Trophoblast cell (in vitro differentiated cells and primary cell): ENCODE measurements around the gene MARVELD2.
A peak's percentile ranks its signal among the peaks of the same experiment; 100 is the strongest.

ENCODE experiments used
- DNase-seq, 2 donors: peaks; one replicate each; pipeline ENCODE4 v3.0.0-alpha.2; 2016
- H2AFZ ChIP-seq: 2 replicates; pipeline ENCODE4 v1.6.1; 2013; ENCODE audit warnings: low read length, moderate library complexity, mild to moderate bottlenecking; ENCODE audit not compliant: insufficient read depth, poor library complexity
- H2AK5ac ChIP-seq: 2 replicates; pipeline ENCODE4 v1.6.1; 2013; ENCODE audit warnings: mild to moderate bottlenecking, low read length
- H2BK120ac ChIP-seq: 2 replicates; pipeline ENCODE4 v1.6.1; 2013; ENCODE audit warnings: low read length, mild to moderate bottlenecking, moderate library complexity; ENCODE audit not compliant: insufficient read depth, poor library complexity
- H2BK12ac ChIP-seq: 2 replicates; pipeline ENCODE4 v1.6.1; 2013; ENCODE audit warnings: mild to moderate bottlenecking, low read length, moderate library complexity
- H2BK5ac ChIP-seq: 2 replicates; pipeline ENCODE4 v1.6.1; 2013; ENCODE audit warnings: low read length, low read depth, moderate library complexity, mild to moderate bottlenecking; ENCODE audit not compliant: poor library complexity
- H3K14ac ChIP-seq: 2 replicates; pipeline ENCODE4 v1.6.1; 2013; ENCODE audit warnings: mild to moderate bottlenecking, low read length
- H3K18ac ChIP-seq: 2 replicates; pipeline ENCODE4 v1.6.1; 2013; ENCODE audit warnings: mild to moderate bottlenecking, low read length
- H3K23ac ChIP-seq: 2 replicates; pipeline ENCODE4 v1.6.1; 2013; ENCODE audit warnings: low read length
- H3K27ac ChIP-seq: 2 replicates; pipeline ENCODE4 v1.5.1; 2013; ENCODE audit warnings: low read depth, mild to moderate bottlenecking, inconsistent platforms, low read length, moderate library complexity
- H3K27me3 ChIP-seq: 2 replicates; pipeline ENCODE4 v1.6.1; 2013; ENCODE audit warnings: inconsistent platforms, mild to moderate bottlenecking, low read length, moderate library complexity; ENCODE audit not compliant: insufficient read depth
- H3K36me3 ChIP-seq, 2 experiments: 1 replicate in 1 of 2; 2 replicates in 1 of 2; pipeline ENCODE4 v1.6.1; 2013; ENCODE audit warnings: low read length in 2 of 2, mild to moderate bottlenecking in 2 of 2, moderate library complexity in 1 of 2; ENCODE audit not compliant: insufficient read depth in 2 of 2, control insufficient read depth in 1 of 2
- H3K4ac ChIP-seq: 2 replicates; pipeline ENCODE4 v1.6.1; 2013; ENCODE audit warnings: low read depth, mild to moderate bottlenecking, low read length, moderate library complexity
- H3K4me1 ChIP-seq, 2 experiments: 1 replicate in 1 of 2; 2 replicates in 1 of 2; pipeline ENCODE4 v1.6.1; 2013; ENCODE audit warnings: low read length in 2 of 2, mild to moderate bottlenecking in 2 of 2, moderate library complexity in 1 of 2; ENCODE audit not compliant: insufficient read depth in 2 of 2, control insufficient read depth in 1 of 2
- H3K4me2 ChIP-seq: 2 replicates; pipeline ENCODE4 v1.6.1; 2013; ENCODE audit warnings: inconsistent platforms, mild to moderate bottlenecking, low read length, moderate library complexity
- H3K4me3 ChIP-seq: 2 replicates; pipeline ENCODE4 v1.5.1; 2013; ENCODE audit warnings: mild to moderate bottlenecking, low read depth, low read length, inconsistent platforms
- H3K79me1 ChIP-seq: one replicate; pipeline ENCODE4 v1.6.1; 2013; ENCODE audit warnings: low read length
- H3K79me2 ChIP-seq: 2 replicates; pipeline ENCODE4 v1.6.1; 2013; ENCODE audit warnings: low read length, mild to moderate bottlenecking; ENCODE audit not compliant: control insufficient read depth, insufficient read depth, poor library complexity
- H3K9ac ChIP-seq: 2 replicates; pipeline ENCODE4 v1.6.1; 2013; ENCODE audit warnings: mild to moderate bottlenecking, low read length
- H3K9me3 ChIP-seq: 2 replicates; pipeline ENCODE4 v1.6.1; 2013; ENCODE audit warnings: low read depth, mild to moderate bottlenecking, control low read depth, inconsistent platforms, low read length; ENCODE audit not compliant: insufficient read depth
- H4K12ac ChIP-seq: 2 replicates; pipeline ENCODE4 v1.6.1; 2013; ENCODE audit warnings: low read depth, mild to moderate bottlenecking, low read length, moderate library complexity
- H4K8ac ChIP-seq: 2 replicates; pipeline ENCODE4 v1.6.1; 2013; ENCODE audit warnings: low read depth, mild to moderate bottlenecking, low read length, moderate library complexity
- H4K91ac ChIP-seq: one replicate; pipeline ENCODE4 v1.6.1; 2013; ENCODE audit warnings: low read depth, mild to moderate bottlenecking, low read length, moderate library complexity
- WGBS: extraction: QIAGEN DNeasy Blood & Tissue Kit; methylation state at CpG from one replicate; pipeline ENCODE4 v1.1.7; 2013; ENCODE audit warnings: missing lambda C conversion rate; ENCODE audit not compliant: insufficient read length, insufficient coverage; ENCODE audit errors: extremely low coverage; 5-methylcytosine and 5-hydroxymethylcytosine counted together

MARVELD2 gene

DNA sequence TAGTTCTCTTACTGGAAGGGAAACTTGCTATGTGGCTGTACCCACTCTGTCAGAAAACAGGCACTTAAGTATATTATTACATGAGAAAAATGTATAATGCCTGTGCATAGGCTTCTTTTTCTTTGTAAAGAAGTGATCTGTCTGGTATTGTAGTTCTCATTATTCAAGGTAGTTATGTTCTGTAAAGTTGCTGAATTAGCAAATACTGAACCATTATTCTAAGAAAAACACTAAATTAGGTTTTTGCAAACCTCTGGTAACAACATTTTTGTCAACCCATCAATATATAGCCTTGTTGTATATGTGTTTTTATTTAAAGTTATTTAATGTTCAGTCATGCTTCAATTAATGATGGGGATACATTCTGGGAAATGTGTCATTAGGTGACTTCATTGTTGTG is 36.5 kb upstream of the MARVELD2 start:
- Histone ChIP-seq H2BK12ac (no peak overlapping the region), H3K14ac (no peak overlapping the region), H2AK5ac (no peak overlapping the region)

DNA sequence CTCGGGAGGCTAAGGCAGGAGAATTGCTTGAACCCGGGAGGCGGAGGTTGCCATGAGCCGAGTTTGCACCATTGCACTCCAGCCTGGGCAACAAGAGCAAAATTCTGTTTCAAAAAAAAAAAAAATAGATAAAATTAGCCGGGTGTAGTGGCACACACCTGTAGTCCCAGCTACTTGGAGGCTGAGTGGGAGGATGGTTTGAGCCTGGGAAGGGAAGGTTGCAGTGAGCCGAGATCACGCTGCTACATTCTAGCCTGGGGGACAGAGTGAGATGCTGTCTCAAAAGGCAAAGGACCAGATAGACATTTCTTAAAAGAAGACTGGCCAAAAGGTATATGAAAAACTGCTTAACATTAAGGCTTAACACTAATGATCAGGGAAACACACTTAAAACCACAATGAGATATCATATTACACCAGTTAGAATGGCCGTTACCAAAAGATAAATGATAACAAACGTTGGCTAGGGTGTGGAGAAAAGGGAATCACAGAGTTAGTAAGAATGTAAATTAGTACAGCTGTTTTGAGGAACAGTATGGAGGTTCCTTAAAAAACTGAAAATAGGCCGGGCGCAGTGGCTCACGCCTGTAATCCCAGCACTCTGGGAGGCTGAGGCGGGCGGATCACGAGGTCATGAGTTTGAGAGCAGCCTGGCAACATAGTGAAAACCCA is 10.1 kb upstream of the MARVELD2 start:
- no peaks in the 10 kb centered on the region for H3K79me1 ChIP-seq
- H3K4me1 ChIP-seq = no peaks in the 10 kb centered on the region
- H2AK5ac ChIP-seq = no peak overlapping the region
- DNase-seq = no peak
- H3K9me3 ChIP-seq = no peaks in the 10 kb centered on the region
- WGBS = no CpG with 5 or more reads among the region's 15 CpGs
- no peak overlapping the region for H3K4me3 ChIP-seq
- H2BK5ac ChIP-seq = no peak overlapping the region
- no peaks in the 10 kb centered on the region for H3K27me3 ChIP-seq
- no peak overlapping the region for H3K14ac ChIP-seq
- no peak overlapping the region for H4K8ac ChIP-seq
- no peak overlapping the region for H2BK120ac ChIP-seq
- H3K18ac ChIP-seq = no peak overlapping the region
- no peak overlapping the region for H2BK12ac ChIP-seq
- H3K4me2 ChIP-seq = no peak overlapping the region
- H3K36me3 ChIP-seq = peaks cover 14 to 23% of the 10 kb centered on the region in 2 experiments
- H3K23ac ChIP-seq = no peak overlapping the region
- no peaks in the 10 kb centered on the region for H3K79me2 ChIP-seq
- H3K9ac ChIP-seq = no peak overlapping the region
- H3K27ac ChIP-seq = no peak overlapping the region
- H2AFZ ChIP-seq = no peak overlapping the region
- no peak overlapping the region for H3K4ac ChIP-seq
- H4K12ac ChIP-seq = no peak overlapping the region
- H4K91ac ChIP-seq = no peak overlapping the region

More for the DNA sequence above, 36.5 kb upstream of the MARVELD2 start:
- Histone ChIP-seq H2BK5ac (no peak overlapping the region), H3K27me3 (no peaks in the 10 kb centered on the region), H3K4ac (no peak overlapping the region), H3K4me1 (no peaks in the 10 kb centered on the region), H3K18ac (no peak overlapping the region), H3K4me2 (no peak overlapping the region), H3K79me1 (no peaks in the 10 kb centered on the region), H3K9ac (no peak overlapping the region), H4K91ac (no peak overlapping the region), H3K27ac (no peak overlapping the region), H2AFZ (no peak overlapping the region), H4K12ac (no peak overlapping the region), H3K23ac (no peak overlapping the region), H3K9me3 (no peaks in the 10 kb centered on the region), H3K36me3 (peaks cover 16 to 19% of the 10 kb centered on the region in 2 experiments), H4K8ac (no peak overlapping the region), H2BK120ac (no peak overlapping the region), H3K4me3 (no peak overlapping the region), H3K79me2 (no peaks in the 10 kb centered on the region)
- no peak for DNase-seq

DNA sequence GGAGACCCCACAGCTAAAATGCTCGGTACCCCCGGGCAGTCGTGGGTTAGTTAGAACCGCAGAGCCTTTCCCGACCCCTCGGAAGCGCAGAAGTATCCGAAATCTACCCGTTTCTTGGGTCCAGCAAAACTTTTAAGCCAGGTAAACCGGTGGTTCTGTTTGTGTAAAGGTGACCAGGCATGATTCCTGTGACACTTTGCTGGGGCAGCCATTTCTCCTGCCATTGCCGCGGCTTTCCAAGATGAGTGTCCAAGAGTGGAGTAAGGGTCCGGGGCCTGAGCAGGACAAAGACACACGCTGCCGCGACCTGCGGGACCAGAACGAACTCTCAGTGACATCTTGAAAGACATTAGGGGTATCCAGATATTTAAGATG is 655 bp downstream of the MARVELD2 start:
- Histone ChIP-seq H3K4me2 (peak overlapping the region; percentile 93), H4K12ac (peak overlapping the region; percentile 90), H3K4ac (no peak overlapping the region), H3K36me3 (peaks cover 7 to 15% of the 10 kb centered on the region in 2 experiments), H3K4me1 (peaks cover 0 to 6% of the 10 kb centered on the region in 2 experiments), H3K27me3 (no peaks in the 10 kb centered on the region), H4K91ac (peak overlapping the region; percentile 90), H2BK120ac (peak overlapping the region; percentile 76), H3K4me3 (peak overlapping the region; percentile 80), H2AK5ac (no peak overlapping the region), H3K27ac (peak overlapping the region; percentile 85), H3K9me3 (no peaks in the 10 kb centered on the region), H3K79me1 (peaks cover 8% of the 10 kb centered on the region), H3K79me2 (peaks cover 4% of the 10 kb centered on the region), H2AFZ (peak overlapping the region; percentile 69), H4K8ac (peak overlapping the region; percentile 86), H3K23ac (no peak overlapping the region), H3K14ac (peak overlapping the region; percentile 93), H2BK5ac (peak overlapping the region; percentile 79), H3K18ac (peak overlapping the region; percentile 93), H3K9ac (peak overlapping the region; percentile 83), H2BK12ac (no peak overlapping the region)
- no CpG with 5 or more reads among the region's 18 CpGs for WGBS
- peak; percentile 25 to 56 for DNase-seq

DNA sequence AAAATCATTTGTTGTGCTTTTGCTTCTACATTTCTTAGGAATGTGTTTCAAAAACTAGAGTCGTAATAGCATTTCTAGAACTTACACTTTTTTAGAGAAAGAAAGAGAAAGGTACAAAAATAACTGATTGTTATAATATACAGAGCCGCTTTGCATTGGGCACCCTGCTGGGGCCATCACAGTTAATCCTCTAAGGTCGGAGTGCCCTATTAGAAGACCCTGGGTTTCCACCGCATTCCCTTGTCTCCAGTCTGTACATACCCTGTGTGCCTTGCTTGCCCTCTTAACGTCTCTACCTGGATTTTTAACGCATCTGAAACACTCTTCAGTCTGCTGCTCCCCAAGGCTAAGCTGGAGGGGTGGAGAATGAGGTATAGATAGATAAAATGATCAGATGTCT is 1.3 kb downstream of the MARVELD2 start:
- Histone ChIP-seq H3K9me3 (no peaks in the 10 kb centered on the region), H2BK120ac (no peak overlapping the region), H3K18ac (no peak overlapping the region), H2AFZ (no peak overlapping the region), H4K91ac (no peak overlapping the region), H3K36me3 (peaks cover 7 to 15% of the 10 kb centered on the region in 2 experiments), H3K79me1 (peaks cover 8% of the 10 kb centered on the region), H3K79me2 (peaks cover 4% of the 10 kb centered on the region), H2BK12ac (no peak overlapping the region), H3K27me3 (no peaks in the 10 kb centered on the region), H3K14ac (no peak overlapping the region), H3K4me2 (peak overlapping the region; percentile 93), H3K9ac (no peak overlapping the region), H3K4me3 (no peak overlapping the region), H3K27ac (no peak overlapping the region), H4K12ac (no peak overlapping the region), H2BK5ac (no peak overlapping the region), H3K4me1 (peaks cover 0 to 6% of the 10 kb centered on the region in 2 experiments), H4K8ac (no peak overlapping the region), H3K4ac (no peak overlapping the region), H2AK5ac (no peak overlapping the region), H3K23ac (no peak overlapping the region)
- WGBS = no CpG with 5 or more reads among the region's 6 CpGs
- DNase-seq = no peak
